Astrocyte of the cerebellum (primary cell): ENCODE measurements around the gene ZBTB37.
"Not testable (repeated sequence)": the region's sequence is repeated elsewhere in the genome, so short reads cannot be mapped to it uniquely, and the experiment has no call there.

ENCODE experiments used
- DNase-seq: peaks from one replicate; pipeline ENCODE4 v3.0.0-alpha.2; 2011; ENCODE audit warnings: low read depth
- H3K4me3 ChIP-seq: 2 replicates; pipeline ENCODE4 v1.5.1; 2011; ENCODE audit warnings: mild to moderate bottlenecking, low read depth, low read length, moderate library complexity
- in situ Hi-C: cut with HindIII; loops from 2 replicates; pipeline ENCODE4 v1.10.0; 2017; ENCODE audit warnings: low sequenced_read_pairs
- TF ChIP-seq, protein P1 (sequence below): IDR thresholded peaks from 2 replicates; pipeline ENCODE4 v1.5.1; 2012; ENCODE audit warnings: low read length, low read depth, moderate library complexity, mild to moderate bottlenecking; ENCODE audit errors: missing control alignments

The ZBTB37 gene

DNA sequence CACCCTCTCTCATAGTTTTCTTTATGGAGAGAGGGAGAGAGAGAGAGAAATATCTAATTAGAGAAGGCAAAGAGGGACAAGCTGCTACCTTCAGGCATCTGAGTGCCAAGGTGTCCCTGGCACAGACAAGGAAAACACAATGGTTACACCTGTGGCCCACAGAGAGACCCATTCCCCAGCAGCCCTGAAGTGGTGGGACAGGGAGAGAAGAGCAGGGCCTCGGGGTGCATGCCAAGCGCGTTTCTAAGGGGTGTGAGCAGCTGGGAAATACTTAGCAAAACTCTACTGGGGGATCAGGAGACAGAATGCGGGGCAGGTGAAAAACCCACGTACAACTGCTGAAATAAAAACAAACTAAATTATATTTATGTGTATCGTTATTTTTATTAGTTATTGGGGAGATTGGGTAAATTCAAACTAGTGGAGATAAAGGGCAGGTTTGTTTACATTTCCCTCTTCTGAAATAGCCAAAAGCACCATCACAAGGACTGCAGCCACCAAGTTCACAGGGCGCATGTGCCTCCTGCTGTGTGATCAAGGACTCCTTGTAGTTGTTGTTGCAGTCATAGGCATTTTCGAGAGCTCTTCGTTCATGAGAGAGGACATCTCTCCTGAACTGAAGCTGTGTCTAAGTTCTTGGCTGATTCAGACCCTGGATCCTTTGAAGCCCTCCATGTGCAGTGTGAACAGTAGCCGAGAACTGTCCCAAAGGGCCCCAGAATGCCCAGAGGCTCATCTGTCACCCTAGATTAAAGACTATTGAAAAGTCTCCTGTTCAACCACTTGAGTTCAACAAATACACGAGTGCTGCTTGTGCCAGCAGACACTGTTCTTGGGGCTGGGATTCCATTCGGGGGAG, 49.7 kb downstream of the ZBTB37 start:
- in situ Hi-C loops = no loop called here
- TF ChIP-seq, protein P1, sequence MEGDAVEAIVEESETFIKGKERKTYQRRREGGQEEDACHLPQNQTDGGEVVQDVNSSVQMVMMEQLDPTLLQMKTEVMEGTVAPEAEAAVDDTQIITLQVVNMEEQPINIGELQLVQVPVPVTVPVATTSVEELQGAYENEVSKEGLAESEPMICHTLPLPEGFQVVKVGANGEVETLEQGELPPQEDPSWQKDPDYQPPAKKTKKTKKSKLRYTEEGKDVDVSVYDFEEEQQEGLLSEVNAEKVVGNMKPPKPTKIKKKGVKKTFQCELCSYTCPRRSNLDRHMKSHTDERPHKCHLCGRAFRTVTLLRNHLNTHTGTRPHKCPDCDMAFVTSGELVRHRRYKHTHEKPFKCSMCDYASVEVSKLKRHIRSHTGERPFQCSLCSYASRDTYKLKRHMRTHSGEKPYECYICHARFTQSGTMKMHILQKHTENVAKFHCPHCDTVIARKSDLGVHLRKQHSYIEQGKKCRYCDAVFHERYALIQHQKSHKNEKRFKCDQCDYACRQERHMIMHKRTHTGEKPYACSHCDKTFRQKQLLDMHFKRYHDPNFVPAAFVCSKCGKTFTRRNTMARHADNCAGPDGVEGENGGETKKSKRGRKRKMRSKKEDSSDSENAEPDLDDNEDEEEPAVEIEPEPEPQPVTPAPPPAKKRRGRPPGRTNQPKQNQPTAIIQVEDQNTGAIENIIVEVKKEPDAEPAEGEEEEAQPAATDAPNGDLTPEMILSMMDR = no peak
- H3K4me3 ChIP-seq = no peak overlapping the region
- DNase-seq = no peak

DNA sequence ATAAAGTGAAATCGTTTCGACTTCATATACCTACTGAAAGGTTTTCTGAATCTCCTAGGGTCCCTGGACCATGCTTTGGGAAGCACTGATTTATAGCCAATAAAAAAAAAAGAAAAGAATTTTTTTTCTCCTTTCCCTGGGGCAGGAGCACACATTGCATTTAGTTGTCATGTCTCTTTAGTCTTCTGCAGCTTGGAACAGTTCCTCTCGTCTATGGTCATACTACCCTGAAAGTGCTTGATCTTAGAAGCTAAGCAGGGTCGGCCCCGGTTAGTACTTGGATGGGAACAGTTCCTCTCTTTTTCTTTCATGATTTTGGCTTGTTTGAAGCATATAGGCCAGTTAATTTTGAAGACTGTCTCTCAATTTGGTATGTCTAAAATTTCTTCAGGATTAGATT, 52.7 kb downstream of the ZBTB37 start:
- TF ChIP-seq, protein P1 = no peak
- in situ Hi-C loops = no loop called here
- H3K4me3 ChIP-seq = no peak overlapping the region
- DNase-seq = no peak

DNA sequence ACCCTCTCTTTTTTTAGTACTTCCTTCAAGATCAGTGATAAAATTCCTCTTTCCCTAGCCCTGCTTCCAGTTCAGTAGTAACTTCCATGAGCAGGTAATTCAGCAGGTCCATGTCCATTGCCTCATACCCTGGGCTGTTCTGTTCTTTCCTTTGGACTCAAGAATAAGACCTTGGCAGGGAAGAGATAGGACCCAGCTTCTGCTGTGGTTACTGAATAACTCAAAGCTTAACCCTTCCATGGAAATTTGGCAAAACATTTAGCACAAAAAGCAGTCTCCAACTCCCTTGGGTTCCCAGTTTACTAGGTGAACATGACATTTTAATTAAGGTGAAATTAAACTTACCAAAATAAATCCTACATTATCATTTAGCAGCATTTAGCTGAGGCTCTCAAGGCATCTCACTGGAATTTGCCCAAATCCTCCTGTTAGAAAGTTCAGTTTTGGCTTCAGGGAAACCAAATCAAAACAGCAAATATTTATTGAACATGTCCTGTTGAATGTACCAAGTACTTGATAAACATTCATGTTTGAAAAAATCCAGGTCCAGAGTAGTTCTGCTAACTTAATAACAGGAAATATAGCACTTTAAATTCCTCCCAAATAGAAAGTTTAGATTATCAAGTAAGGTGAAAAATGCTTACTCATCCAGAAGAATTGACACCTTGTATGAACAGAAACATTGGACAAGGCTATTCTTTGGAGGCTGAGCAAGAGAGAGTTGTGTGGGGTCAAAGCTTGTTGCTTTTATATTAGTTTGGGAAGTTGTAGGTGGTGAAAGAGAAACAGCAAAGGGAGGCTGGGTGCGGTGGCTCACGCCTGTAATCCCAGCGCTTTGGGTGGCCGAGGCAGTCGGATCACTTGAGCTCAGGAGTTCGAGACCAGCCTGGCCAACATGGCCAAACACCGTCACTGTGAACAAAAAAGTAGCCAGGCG, 57.4 kb downstream of the ZBTB37 start:
- in situ Hi-C loops = no loop called here
- no peak overlapping the region for H3K4me3 ChIP-seq
- DNase-seq = no peak
- TF ChIP-seq, protein P1 = no peak

DNA sequence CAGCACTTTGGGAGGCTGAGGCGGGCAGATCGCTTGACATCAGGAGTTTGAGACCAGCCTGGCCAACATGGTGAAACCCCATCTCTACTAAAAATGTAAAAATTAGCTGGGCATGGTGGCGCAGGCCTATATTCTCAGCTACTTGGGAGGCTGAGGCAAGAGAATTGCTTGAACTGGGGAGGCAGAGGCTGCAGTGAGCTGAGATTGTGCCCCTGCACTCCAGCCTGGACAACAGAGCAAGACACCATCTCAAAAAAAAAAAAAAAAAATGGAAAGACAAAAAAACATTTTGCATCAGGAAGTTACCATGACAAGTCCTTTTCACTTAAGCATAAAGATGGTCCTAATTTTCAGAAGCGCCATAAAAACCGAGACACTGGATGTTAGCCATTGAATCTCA, 62.4 kb downstream of the ZBTB37 start:
- in situ Hi-C loops, DNase-seq, H3K4me3 ChIP-seq: not testable (repeated sequence)

DNA sequence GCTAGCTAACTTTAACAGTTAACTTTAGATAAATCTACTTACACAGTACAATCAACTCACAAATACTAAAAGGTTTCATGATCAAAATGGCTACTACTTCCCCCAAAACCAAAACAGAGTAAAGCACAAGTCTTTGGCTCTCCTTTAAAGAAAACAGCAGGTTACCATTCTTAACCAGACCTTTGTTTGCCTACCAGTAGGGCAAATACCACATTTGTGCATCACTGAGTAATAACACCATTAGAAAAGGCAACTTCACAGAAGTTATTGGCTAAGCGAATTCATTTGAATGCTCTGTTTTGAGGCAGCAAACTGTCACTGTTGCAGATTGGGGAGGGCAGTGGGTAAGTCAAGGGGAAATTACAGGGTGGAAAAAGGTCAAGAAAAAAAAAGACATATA, 66.3 kb downstream of the ZBTB37 start:
- in situ Hi-C loops = no loop called here
- TF ChIP-seq, protein P1 = no peak
- no peak overlapping the region for H3K4me3 ChIP-seq
- peak; percentile 40 for DNase-seq

DNA sequence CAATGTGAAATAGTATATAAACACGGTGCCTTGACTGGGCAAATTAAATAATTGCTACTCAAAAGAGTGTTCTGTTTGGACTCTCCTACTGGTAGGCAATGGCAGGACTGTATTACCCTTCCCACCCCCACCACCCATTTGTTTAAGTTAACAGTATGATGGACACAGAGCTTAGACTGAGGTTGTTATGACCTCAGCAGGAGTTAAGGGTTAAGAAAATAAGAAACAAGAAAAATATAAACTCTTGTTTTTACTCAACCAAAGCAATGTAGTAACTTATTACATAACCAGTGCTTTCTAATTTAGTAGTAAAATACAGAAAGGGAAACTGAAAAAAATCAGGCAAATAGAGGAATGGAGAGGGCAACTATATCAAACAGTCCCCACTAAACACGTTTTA, 68.9 kb downstream of the ZBTB37 start:
- TF ChIP-seq, protein P1 = no peak

More for the DNA sequence above, 68.9 kb downstream of the ZBTB37 start:
- DNase-seq = no peak
- no peak overlapping the region for H3K4me3 ChIP-seq
- in situ Hi-C loops = no loop called here
